BE2C (cell line): ENCODE results near the gene RMND1.
"Not testable (repeated sequence)": the region's sequence is repeated elsewhere in the genome, so short reads cannot be mapped to it uniquely, and the experiment has no call there.

Experiments used
- DNase-seq: peaks from one replicate; pipeline ENCODE4 v3.0.0-alpha.2; 2020
- H3K27me3 ChIP-seq: fragments of 250-450 bp; sonication (Bioruptor Pico); 2 replicates; pipeline ENCODE4 v1.5.1; 2020; ENCODE audit warnings: mild to moderate bottlenecking
- H3K36me3 ChIP-seq: fragments of 250-450 bp; sonication (Bioruptor Pico); 2 replicates; pipeline ENCODE4 v1.5.1; 2020; ENCODE audit warnings: mild to moderate bottlenecking
- H3K4me1 ChIP-seq: fragments of 250-450 bp; sonication (Bioruptor Pico); 2 replicates; pipeline ENCODE4 v1.5.1; 2020
- H3K4me3 ChIP-seq: 2 replicates; pipeline ENCODE4 v1.5.1; 2011; ENCODE audit warnings: low read depth, low read length
- H3K9me3 ChIP-seq: fragments of 250-450 bp; sonication (Bioruptor Pico); 2 replicates; pipeline ENCODE4 v1.5.1; 2020
- CTCF ChIP-seq: IDR thresholded peaks from 2 replicates; pipeline ENCODE4 v1.5.1; 2012; ENCODE audit warnings: mild to moderate bottlenecking, low read depth, low read length

Gene RMND1

DNA sequence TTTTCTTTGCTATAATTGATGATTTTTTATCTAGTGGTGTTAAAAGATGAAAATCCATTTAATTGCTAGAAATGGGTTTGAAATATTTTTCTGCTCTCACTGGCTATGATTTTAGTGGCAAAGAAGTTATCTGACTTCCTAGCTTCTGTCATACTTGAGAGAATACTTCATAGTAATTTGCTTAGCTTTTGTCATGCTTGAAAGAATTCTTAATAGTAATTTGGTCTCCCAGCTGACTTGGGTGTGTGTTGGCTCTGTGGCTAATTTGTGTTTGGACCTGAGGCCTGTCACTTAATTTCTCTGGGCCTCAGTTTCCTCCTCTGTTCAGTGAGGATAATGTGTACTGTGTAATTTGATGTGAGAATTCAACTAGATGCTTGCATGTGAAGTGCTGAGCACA is 12.8 kb upstream of the RMND1 start:
- Histone ChIP-seq H3K27me3 (no peaks in the 10 kb centered on the region), H3K4me1 (no peaks in the 10 kb centered on the region), H3K9me3 (no peaks in the 10 kb centered on the region), H3K36me3 (peaks cover 20% of the 10 kb centered on the region), H3K4me3 (no peak overlapping the region)
- no peak for DNase-seq
- no peak for TF ChIP-seq CTCF

DNA sequence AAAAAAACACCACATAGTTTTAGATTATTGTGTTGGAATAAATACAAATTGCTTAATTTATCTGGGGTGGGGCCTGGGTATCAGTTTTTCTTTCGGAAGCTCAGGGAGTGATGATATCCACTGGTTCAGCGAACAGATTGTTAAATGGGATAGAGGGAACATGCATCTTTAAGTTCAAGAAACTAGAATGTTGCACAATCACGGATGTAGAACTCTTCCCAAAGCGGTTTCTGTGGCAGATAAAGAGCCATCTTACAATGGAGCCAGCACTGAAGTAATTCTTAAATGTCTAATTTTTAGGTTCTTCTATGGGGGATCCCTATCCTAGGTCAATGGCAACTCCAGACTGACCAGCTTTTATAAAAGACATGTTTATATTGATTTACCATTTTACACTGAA is 9.7 kb upstream of the RMND1 start:
- H3K4me1 ChIP-seq: peaks cover 4% of the 10 kb centered on the region
- DNase-seq: no peak
- H3K9me3 ChIP-seq: no peaks in the 10 kb centered on the region
- no peak for TF ChIP-seq CTCF
- peaks cover 30% of the 10 kb centered on the region for H3K36me3 ChIP-seq
- no peak overlapping the region for H3K4me3 ChIP-seq
- H3K27me3 ChIP-seq: no peaks in the 10 kb centered on the region

DNA sequence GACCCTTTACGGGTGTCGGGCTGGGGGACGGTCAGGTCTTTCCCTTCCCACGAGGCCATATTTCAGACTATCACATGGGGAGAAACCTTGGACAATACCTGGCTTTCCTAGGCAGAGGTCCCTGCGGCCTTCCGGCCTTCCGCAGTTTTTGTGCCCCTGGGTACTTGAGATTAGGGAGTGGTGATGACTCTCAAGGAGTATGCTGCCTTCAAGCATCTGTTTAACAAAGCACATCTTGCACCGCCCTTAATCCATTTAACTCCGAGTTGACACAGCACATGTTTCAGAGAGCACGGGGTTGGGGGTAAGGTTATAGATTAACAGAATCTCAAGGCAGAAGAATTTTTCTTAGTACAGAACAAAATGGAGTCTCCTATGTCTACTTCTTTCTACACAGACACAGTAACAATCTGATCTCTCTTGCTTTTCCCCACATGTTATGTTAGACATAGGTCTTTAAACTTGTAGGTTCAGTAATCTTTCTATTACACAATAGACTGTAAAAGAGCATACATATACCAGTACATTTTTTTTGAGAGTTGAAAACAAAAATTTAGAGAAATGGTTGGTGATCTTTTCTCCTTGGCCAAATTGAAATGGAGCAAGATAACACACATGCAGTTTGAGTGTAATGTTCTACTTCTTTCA is 3.9 kb upstream of the RMND1 start:
- not testable (repeated sequence) for H3K4me3 ChIP-seq

GRCh38 chr6:151452750-151453427 is 963 bp upstream of the RMND1 start:
- peaks cover 6% of the 10 kb centered on the region for H3K4me1 ChIP-seq
- peak overlapping the region; percentile 98 for H3K4me3 ChIP-seq
- 0 out of 2 replicates have a peak, but pooled peaks cover 3% of the 10 kb centered on the region for H3K36me3 ChIP-seq
- H3K9me3 ChIP-seq: no peaks in the 10 kb centered on the region
- no peaks in the 10 kb centered on the region for H3K27me3 ChIP-seq
- no peak for TF ChIP-seq CTCF
- DNase-seq: peak; percentile 54

More for the DNA sequence above, 3.9 kb upstream of the RMND1 start:
- not testable (repeated sequence) for H3K9me3 ChIP-seq, DNase-seq, H3K4me1 ChIP-seq, H3K27me3 ChIP-seq
- H3K36me3 ChIP-seq: peaks cover 20% of the 10 kb centered on the region

DNA sequence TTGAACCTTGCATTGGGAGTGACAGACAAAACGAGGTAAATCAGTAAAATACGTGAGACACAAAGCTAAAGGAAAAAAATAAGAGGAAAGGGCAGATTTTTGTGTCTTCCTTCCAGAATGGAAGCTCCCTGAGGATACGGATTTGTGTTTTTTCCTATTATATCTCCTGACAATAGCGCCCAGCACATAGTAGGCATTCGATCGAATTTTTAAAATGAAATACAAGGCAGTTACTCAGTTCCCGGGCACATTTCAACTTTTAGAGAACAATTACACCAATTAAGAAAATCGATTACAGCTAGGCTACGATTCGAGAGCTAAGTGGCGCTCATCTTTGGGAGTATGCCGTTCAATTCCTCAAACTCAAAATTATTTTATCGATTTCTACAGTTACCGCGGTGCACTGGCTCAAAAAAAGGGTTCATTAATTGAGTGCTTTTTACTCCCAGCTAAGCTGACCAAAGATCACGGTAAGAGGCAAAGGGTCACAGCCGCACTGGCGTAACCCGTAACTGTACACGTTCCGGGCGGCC is 443 bp downstream of the RMND1 start:
- Histone ChIP-seq H3K36me3 (no peaks in the 10 kb centered on the region), H3K4me3 (peak overlapping the region; percentile 96), H3K4me1 (peaks cover under 1% of the 10 kb centered on the region; the same call in 1 of the 2 replicates), H3K9me3 (no peaks in the 10 kb centered on the region), H3K27me3 (no peaks in the 10 kb centered on the region)
- TF ChIP-seq CTCF: no peak
- no peak for DNase-seq

GRCh38 chr6:151450928-151451327 is 998 bp downstream of the RMND1 start:
- H3K4me3 ChIP-seq: peak overlapping the region; percentile 96
- H3K9me3 ChIP-seq, H3K36me3 ChIP-seq, H3K4me1 ChIP-seq, DNase-seq, H3K27me3 ChIP-seq: not testable (repeated sequence)

DNA sequence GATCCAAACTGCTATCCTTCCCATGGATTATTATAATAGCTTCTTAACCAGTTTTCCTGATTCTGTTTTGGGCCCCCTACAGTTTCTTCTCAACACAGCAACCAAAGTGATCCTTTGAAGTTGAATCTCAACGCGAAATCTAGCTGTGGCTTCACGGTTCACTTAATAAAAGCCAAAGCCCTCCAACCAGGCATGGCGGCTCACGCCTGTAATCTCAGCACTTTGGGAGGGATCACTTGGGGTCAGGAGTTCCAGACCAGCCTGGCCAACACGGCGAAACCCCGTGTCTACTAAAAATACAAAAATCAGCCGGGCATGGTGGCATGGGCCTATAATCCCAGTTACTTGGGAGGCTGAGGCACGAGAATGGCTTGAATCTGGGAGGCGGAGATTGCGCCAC is 3.3 kb downstream of the RMND1 start:
- no peaks in the 10 kb centered on the region for H3K9me3 ChIP-seq
- no peak; the same call in 1 of the 2 replicates for TF ChIP-seq CTCF
- DNase-seq: no peak
- no peak overlapping the region for H3K4me3 ChIP-seq
- H3K4me1 ChIP-seq: no peaks in the 10 kb centered on the region
- H3K27me3 ChIP-seq: no peaks in the 10 kb centered on the region
- peaks cover 11% of the 10 kb centered on the region for H3K36me3 ChIP-seq
